ENCODE data around the gene AGMO.

AGMO gene

GRCh38 chr7:15446722-15447121 is 115.1 kb downstream of the AGMO start:
- DNase-seq, result no peak

DNA sequence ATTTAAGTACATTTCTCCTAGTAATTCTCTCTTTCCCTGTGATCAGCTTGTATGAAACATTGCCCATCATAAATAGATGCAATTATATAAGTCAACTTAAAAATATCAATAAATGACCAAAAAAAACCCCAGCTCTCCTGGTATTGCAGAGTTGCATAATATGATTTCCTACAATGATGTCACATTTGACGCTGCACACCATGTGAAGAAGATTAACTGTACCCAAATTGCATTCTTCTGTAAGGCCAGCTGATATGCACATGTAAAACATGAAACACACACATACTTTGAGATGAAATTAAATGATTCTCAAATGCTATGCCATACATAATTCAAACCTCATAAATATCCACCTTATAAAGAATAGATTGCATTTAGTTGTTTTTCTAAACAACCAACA is 115.5 kb downstream of the AGMO start:
- DNase-seq, result no peak

GRCh38 chr7:15441915-15442314 is 119.9 kb downstream of the AGMO start:
- no peak for DNase-seq

- DNase-seq, result no peak
Measured at GRCh38 chr7:15440482-15440881, 121.3 kb downstream of the AGMO start.

DNA sequence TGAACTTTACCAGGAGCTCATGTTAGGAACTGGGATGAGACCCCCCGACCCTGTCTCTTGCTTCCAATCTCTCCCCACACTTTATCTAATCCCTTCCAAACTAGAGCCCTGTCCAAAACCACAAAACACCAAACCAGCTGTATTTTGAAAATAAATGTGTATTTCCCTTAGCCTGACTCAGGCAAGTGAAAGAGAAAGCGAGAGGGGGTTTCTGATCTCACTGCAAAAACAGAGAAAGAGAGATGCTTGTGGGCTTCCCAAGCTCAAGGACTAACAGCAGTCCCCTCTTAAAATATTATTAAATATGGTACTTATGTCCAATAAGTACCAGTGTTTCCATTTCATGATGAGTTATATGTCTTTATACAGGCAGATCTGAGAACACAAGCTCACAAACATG is 122.0 kb downstream of the AGMO start:
- no peak for DNase-seq

- DNase-seq, result no peak
Measured at GRCh38 chr7:15433151-15433550, 128.7 kb downstream of the AGMO start.

GRCh38 chr7:15430911-15431310 is 130.9 kb downstream of the AGMO start:
- no peak for DNase-seq

DNA sequence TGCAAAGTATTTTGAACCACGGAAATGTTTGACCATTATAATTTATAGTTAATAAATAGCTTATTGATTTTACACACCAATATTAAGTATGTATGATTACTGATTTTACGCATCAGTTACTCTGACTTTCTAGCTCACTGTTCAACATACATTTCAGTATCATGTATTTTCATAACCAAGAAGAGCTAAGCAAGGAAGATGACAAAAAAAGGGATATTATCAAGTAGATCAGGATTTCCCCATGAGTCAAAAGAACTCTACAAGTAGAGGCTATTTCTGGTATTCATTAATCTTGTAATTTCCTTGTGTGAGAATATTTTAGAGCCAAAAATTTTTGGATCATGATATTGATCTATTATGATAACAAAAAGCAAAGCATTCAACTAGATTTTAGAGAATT is 131.6 kb downstream of the AGMO start:
- DNase-seq, result no peak

GRCh38 chr7:15424468-15424867 is 137.3 kb downstream of the AGMO start:
- DNase-seq, result no peak

- DNase-seq, result no peak
Measured at GRCh38 chr7:15419596-15419995, 142.2 kb downstream of the AGMO start.

GRCh38 chr7:15418264-15418663 is 143.6 kb downstream of the AGMO start:
- no peak for DNase-seq

DNA sequence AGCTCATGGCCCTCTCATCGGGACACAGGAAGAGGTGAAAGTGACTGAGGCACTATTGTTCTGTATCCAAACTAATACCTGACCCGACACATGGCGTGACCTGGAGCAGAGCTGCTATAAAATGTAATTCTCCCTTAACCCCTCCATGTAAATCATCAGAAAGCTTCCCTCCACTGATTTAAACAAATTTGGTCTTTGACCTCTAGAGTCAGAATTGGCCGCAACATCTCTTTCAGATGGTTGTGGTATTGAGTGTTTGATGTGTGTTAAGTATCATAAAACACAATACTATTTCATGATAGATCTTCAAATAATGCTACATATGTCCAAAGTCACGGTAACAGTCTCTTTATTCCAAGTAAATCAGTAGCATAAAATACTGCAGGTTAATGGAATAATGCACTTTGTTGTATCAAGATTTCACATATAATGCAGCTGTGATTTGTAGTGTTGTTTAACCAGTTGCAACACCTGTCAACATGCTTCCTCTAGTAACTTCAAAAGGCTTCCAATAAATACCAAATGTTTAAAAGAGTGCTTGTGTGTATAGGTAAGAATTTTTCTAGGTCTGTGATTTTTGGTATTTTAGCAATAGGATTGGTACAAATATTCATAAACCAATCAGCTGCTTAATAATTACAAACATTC is 144.3 kb downstream of the AGMO start:
- DNase-seq, result no peak

GRCh38 chr7:15411019-15411418 is 150.8 kb downstream of the AGMO start:
- no peak for DNase-seq

DNA sequence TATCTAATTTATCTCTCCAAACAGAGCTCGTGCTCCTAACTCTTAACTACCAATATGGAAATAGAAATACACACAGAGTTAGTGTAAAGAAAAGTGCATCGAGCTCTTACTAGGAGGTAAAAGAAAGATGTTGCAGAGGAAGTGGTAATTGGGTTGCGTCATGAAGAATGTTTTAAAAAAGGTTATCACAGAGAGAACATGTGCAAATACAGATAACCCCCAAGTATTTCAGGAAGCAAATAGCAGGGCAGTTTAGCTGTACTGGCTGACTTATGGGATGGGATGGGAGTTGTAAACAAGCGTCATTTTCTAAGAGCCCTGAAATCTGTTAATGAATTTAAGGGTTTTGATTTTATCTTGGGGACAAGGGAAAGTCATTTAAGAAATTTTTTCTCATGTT is 153.9 kb downstream of the AGMO start:
- DNase-seq, result no peak

- DNase-seq, result no peak
Measured at GRCh38 chr7:15403751-15404150, 158.1 kb downstream of the AGMO start.

GRCh38 chr7:15403315-15403714 is 158.5 kb downstream of the AGMO start:
- DNase-seq, result no peak

- no peak for DNase-seq
Measured at GRCh38 chr7:15402436-15403136, 159.2 kb downstream of the AGMO start.

DNA sequence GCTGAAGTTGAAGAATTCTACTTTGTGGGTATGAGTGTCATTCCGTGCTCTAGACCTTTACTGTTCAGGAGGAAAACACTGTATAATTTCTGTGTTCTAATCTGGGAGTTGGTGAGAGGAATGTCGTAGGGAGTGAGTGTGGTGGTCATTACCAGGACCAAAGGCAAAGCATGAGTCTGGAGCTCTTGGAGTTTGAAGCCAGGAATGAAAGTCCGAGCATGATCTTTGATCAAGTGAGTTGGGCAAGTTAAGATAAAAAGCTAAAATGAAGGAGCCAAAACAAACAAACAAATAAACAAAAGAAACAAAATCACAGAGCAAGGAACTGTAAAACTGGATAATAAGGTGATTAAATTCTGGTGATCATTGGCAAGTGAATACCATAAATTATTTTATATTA is 161.4 kb downstream of the AGMO start:
- DNase-seq, result no peak

- no peak for DNase-seq
Measured at GRCh38 chr7:15399441-15399840, 162.4 kb downstream of the AGMO start.

DNA sequence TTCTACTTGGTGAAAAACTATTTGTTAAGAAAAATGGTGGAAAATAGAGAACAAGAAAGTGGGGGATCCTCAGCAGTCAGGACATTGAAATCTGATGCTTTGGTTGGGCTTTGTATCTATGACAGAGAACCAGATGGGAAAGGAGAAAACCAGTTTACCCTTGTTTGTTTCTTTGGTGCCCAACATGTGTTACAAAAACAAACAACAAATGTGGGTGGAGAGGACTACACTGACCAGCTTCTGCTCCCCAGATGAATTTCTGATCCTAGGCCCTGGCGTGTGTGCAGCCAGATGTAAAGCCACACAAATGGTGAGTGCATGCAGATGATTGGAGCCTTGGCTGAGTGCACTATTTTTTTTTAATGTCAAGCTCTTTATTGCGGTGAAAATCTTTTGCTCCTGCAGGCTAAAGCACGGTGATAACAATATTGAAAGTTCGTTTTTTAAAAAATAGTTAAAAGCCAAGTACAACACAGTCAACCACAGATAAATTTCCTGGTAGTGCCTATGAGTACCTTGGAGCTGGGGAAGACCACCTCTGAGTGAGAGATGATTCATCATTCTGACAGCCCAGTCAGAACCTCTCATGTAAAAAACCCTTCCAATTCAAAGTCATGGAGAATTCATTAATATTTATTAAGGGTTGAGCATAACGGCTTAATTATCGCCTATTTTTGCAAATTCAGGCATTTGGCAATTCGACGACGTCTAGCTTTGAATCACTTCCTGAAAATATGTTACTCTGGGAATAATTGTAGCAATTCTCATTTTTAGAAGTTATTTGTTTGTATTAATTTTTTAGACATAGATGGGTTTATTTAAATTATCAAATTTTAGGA is 163.7 kb downstream of the AGMO start:
- no peak for DNase-seq

GRCh38 chr7:15397159-15397550 is 164.7 kb downstream of the AGMO start:
- no peak for DNase-seq

DNA sequence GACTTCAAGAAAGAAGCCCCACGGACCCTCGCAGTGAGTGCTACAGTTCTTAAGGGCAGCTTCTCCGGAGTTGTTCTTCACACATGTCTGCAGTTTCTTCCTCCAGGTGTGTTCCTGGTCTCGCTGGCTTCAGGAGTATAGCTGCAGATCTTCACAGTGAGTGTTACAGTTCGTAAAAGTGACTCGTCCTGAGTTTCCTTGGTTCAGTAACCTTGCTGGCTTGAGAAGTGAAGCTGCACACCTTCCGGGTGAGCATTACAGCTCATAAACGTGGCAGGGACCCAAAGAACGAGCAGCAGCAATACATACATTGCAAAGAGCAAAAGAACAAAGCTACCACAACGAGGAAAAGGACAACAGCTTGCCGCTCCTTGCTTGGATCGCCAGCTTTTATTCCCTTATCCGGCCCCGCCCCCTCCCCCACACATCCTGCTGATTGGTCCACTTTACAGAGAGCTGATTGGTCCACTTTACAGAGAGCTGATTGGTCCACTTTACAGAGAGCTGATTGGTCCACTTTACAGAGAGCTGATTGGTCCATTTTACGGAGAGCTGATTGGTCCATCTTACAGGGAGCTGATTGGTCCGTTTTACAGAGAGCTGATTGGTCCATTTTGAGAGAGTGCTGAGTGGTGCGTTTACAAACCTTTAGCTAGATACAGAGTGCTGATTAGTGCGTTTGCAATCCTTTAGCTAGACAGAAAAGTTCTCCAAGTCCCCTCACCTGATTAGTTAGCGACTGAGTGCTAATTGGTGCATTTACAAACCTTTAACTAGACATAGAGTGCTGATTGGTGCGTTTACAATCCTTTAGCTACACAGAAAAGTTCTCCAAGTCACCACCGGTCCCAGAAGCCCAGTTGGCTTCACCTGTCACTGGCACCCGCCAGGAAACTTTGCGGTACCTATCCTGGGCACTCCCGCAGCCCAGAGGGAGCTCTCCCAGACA is 165.3 kb downstream of the AGMO start:
- no peak for DNase-seq

- DNase-seq, result no peak
Measured at GRCh38 chr7:15389073-15389472, 172.7 kb downstream of the AGMO start.
